D721Med (cell line): ENCODE measurements around the gene NPM3.

Experiments used
- DNase-seq: peaks from one replicate; pipeline ENCODE4 v3.0.0; 2011; ENCODE audit warnings: low spot score; ENCODE audit not compliant: insufficient read length
- FAIRE-seq: peaks from 2 replicates; lab custom pipeline; 2011; peaks lifted over from hg19 to GRCh38; lab: Jason Lieb, UNC
- CTCF ChIP-seq: IDR thresholded peaks from 2 replicates; pipeline ENCODE4 v1.5.1; 2012; ENCODE audit warnings: mild to moderate bottlenecking, control low read depth; ENCODE audit not compliant: insufficient read depth; ENCODE audit errors: missing control alignments

NPM3 gene

DNA sequence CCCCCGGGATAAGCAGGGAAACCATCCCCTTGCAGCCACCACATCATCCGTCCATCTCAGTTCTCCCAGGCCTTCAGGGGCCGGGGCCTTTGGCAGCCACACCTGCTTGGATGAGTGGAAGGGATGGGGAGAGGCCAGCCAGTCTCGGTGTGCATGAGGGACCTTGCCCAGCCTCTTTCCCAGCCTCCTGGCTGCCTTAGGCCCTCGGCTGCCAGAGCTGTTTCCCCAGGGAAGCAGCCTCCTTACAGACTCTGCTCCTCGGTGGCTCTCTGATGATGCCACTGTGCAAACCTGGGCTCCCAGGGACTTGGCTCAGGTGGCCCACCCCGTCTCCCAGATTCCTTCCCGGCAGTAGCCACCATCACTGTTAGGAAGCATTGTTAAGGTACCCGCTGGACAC, 22.0 kb downstream of the NPM3 start:
- FAIRE-seq: no peak
- TF ChIP-seq CTCF: no peak
- no peak for DNase-seq

GRCh38 chr10:101760510-101760909, 22.7 kb downstream of the NPM3 start:
- TF ChIP-seq CTCF: no peak
- FAIRE-seq (no peak), DNase-seq (no peak)

GRCh38 chr10:101759309-101760247, 23.7 kb downstream of the NPM3 start:
- FAIRE-seq (no peak), DNase-seq (no peak)
- no peak for TF ChIP-seq CTCF

DNA sequence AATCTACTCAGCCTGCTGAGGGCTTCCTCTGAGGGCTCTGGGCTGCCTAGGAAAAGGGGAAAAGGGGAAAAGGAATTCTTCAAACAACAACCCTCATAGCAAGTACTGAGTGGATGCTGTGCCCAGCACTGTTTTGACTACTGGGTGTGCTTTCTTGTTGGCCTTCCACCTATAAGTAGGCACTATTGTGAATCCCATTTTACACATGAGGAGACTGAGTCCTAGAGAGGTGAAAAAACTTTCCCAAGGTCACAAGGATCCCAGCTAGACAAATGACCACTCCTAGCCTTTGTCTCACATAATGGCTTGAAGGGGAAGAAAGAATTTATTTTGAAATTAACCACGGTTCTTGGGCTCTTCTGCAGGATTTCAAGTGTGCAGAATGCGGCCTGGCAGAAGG, 24.4 kb downstream of the NPM3 start:
- TF ChIP-seq CTCF: no peak
- FAIRE-seq: no peak
- DNase-seq: no peak

- TF ChIP-seq CTCF: no peak
- peak; percentile 77 for DNase-seq
- peak; percentile 88 for FAIRE-seq
Observed at GRCh38 chr10:101752241-101752640, 31.0 kb downstream of the NPM3 start.

DNA sequence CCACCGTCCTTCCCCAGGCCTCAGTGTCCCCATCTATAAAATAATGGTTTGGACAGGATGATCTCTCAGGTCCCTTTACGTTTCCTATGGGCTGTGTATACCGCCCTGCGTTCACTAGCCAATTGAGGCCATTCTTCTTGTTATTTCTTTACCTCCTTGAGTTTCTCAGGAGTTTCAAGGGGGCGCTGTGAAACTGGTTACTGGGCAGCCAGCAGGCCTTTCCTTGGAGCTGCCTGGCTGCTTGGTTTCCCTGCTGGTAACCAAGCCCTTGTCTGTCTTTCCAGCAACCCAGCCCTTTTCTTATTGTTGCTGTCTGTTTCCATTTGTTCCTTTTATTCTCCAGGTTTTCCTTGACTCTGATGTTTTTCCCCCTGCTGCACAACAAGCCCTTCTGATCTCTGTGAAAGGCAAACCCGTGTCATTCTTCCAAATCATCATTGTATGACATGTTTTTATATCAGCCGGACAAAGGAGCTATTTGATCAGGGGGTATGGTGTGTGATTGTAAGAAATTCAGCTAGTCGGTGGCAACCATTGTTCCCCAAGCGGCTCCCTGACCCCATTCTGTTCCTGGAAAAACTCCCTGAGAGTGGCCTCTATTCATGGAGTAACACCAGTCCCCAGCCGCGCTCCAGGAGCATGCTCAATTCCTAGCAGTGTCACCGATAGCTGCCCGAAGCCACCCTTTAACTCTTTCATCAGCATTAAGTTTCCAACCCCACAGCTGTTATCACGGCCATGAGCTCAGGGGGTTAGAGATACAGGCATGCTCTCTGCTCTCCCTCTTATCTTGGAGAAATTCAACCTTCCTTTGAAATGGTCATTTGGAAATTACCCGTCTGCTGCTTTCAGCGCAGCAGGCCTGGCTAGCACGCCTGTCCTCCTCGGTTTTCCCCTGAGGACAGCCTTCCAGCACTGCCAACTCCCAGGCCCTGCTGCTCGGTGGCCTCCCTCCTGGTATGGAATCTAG, 33.9 kb downstream of the NPM3 start:
- DNase-seq: no peak

More for the DNA sequence above, 33.9 kb downstream of the NPM3 start:
- no peak for FAIRE-seq
- TF ChIP-seq CTCF: no peak
